GM21576 (cell line): ENCODE results near the gene TCF4.

Experiments
- ATAC-seq: cut with Tn5 transposase; IDR thresholded peaks from one replicate; pipeline ENCODE4 v1.9.1; 2021; ENCODE audit warnings: mild to moderate bottlenecking, moderate library complexity; ENCODE audit not compliant: unreplicated experiment

TCF4 gene

DNA sequence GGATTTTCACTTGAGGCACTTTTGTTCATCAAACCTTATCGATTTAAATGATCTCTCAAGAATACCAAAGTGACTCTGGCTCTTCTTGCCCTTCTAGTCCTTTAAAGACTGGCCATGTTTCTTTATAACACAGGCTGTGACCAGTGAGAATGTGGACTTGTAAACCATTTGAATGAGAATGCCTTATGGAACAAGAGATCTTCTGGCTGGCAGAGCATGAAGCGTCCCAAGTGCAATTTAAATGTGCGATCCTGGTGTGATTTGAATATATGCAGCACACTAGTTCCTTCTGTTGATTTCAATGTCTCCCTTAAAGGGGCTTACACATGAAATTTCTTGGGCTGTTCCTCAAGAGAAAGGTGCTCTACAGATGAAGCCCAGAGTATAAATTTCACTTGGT, 366.4 kb downstream of the TCF4 start:
- no peak for ATAC-seq

DNA sequence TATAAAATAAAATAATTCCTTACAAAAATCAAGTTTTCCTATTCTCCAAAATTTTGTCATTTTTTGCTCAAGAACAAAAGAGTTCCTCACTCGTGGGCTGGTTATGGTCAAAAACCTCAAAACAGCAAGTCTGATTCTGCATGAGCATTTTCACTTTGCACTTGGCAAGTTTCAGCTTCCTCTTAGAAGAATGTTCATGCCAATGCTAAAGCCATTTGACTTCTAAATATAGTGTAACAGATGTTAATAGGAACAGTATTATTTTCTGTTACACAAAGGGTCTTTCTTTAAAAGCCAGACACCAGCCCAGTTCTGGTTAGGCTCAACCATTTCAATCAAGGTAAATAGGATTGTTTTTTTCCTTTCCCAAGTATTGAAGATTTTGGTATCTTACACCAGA, 367.5 kb downstream of the TCF4 start:
- peak; percentile 94 for ATAC-seq

DNA sequence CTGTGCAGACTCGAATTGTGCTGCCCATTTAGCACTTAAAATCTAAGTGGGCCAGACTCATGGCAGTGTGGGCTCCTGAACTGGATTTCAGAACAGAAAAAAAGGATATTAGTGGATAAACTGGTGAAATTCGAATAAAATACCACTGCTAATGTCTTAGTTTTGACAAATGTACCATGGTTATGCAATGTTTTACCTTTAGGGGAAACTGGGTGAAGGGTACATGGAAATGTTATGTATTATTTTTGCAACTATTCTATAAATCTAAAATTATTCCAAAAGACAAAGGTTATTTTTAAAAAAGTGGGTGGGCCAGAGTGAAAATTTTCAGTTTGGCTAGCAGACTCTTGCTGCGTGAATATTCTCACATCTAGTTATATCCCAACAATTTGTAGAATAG, 368.2 kb downstream of the TCF4 start:
- ATAC-seq = no peak

DNA sequence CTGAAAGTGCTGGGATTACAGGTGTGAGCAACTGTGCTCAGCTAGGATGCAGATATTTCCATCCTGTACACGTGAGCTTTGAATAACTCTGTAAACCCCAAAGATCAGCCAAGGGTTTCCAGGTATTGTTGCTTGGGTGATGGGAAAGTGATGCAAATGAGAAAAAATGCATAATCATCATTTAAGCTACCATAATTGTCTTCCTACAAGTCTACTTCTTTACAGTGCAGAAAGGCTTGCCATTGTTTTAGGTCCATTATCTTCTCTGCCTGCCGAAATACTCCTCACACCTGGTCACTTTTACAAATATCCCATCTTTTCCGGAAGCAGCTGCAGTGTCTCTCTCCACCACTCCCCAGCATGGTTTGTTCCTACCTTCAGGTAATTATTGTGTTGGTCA, 368.9 kb downstream of the TCF4 start:
- ATAC-seq = no peak

DNA sequence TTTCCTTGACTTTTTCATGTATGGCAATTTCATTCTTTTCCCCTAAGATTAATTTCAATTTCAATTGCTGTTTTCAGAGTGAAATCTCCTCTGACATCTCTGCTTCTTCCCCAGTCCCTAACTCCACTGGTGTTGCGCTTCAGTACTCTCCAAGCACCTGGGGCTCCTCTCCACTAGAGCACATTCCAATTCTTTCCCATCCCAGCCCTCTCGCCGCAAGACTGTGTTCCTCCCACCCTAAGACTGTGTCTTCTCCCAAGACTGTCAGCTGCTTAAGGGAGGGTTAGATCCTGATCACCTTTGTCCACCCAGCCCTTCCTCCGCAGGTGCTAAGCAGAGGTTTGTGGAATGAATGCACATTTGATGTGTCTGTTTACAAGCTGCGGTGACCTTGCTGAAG, 373.0 kb downstream of the TCF4 start:
- ATAC-seq = no peak

DNA sequence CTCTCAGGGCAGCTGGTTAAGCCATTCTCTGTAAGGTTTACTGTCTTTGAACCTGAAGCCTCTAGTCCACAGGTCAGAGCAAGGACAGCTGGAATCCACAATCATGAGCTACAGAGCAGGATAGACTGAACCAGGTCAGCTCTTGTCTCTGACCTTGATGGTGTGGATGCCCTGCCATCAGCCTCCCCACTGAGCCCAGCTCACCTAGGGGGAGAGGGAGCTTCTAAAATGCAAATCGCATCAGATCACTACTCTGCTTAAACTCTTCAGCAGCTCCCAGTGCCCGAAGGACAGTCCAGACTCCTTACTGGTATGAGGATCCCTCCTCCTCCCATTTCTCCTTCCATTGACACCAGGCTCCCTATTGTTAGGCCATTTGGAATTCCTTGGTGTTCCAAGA, 373.5 kb downstream of the TCF4 start:
- no peak for ATAC-seq

DNA sequence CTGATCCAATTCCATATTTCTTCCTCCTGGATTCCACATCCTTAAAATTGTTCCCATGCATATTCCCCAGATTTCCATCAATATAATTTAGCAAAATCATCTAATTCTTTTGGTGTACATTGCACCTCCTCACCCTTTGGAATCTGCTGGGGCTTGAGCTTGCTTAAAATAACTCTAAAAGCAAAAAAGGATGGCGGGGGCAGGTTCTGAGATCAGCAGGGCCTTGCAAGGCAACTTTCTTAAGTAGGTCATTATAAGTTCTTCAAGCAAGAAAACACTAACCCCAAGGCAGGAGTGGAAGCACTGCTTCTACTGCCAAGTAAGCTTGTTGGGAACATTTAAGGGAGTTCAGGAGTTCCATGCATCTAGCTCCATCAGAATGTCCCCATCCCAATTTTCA, 374.4 kb downstream of the TCF4 start:
- no peak for ATAC-seq

DNA sequence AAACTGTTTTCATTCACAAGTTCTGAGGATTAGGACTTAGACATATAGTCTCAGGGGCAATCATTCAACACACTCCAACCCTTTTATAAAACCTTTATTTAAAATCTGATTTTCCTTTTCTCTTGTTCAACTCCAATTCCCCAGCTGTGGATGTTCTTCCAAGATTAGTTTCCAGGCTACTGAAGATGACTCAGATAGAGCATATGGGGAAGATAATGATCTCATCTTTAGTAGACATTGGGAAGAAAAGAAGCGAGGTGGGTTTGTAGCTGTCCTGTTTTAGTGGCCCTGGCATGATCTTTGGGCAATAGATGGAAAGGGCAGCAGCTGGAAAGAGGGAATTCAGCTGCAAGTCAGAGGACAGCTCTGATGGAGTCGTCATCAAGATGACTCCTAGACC, 381.1 kb downstream of the TCF4 start:
- no peak for ATAC-seq

DNA sequence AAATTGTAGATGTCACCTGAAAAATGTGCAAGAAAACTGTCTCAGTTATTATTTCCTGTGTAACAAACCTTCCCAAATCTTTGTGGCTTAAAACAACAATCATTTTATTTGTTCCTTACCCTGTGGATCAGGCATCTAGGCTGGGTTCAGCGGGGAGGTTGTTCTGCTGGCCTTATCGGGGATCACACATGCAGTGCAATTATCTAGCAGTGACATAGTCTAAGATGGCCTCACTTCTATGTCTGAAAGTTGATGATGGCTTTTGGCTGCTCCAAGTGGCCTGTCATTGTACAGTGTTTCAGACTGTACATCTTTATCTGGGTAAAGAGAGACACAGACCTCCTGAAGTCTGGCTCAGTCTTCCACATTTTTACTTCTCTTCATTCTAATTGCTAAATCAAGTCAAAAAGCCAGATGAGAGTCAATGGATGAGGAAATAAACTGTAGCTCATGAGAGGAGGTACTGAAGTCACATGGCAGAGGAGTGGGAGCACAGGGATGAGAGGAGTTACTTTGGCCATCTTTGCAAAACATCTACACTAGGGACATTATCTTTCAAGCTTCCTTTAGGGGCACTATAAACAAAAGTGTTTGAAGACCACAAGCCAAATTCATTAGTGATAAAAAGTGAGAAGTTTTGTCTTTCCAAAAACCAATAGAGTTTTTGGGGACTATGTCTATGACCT, 385.6 kb downstream of the TCF4 start:
- no peak for ATAC-seq

DNA sequence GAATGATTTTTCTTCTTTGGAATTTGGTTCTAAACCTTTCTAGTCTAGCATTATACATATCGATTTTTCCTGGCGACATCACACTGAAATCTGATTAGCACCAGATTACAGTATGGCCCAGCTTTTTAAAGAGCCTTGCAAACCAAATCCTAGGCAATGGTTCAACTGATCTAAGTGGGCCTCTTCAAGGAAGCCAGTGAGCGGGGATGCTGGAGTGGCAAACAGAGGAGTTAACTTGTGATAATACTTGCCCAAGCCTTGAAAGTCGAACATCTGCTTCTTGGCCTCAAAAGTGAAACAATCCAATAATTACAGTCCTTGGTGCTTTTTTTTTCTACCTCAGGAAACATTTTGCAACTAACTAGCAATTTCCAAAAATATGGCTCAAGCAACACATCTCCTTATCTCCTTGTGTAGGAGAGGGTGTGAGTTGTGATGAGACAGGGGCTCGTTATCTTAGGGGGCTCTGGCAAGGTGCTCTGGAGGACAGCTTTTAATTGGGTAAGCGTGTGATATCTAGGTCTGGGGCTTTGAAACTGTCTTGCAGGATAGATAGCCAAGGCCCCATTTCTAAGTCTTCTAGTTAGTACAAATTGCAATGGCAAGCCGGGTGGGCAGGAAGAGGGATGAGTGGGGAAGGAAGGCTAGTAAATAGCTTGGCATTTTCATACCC, 388.6 kb downstream of the TCF4 start:
- ATAC-seq = no peak

DNA sequence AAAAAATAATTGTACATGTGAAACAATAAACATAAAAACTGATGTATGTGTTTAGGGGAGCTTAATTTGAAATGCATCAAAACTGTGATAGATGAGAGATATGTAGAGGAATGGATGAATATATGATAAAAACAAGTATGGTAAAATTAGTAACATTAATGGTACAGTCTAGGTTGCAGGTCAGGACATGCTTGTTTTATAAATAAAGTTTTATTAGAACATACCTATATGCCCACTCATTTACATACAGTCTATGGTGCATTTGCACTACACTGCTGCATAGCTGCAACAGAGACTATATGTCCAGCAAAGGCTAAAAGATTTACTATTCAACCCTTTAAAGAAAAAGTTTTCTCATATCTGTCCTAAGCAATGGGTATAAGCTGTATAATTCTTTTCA, 392.1 kb downstream of the TCF4 start:
- no peak for ATAC-seq

DNA sequence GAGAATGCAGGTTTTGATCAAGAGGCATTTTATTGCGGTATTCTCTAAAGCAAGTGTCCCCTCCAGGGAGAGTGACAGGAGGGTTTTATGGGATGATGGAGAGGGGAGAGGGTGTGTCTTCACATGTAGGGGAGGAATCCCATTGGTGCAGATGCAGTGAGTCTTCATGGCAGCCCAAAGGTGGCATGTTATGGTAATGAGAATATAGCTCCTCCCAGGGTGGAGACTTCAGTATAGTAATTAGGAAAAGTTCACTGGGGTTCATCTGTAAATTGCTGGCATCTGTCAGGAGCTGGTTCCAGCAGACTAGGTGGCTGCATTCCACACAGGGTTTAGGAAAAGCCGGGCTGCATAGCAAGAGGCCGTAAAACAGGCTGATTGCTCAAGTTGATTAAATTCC, 398.0 kb downstream of the TCF4 start:
- no peak for ATAC-seq

DNA sequence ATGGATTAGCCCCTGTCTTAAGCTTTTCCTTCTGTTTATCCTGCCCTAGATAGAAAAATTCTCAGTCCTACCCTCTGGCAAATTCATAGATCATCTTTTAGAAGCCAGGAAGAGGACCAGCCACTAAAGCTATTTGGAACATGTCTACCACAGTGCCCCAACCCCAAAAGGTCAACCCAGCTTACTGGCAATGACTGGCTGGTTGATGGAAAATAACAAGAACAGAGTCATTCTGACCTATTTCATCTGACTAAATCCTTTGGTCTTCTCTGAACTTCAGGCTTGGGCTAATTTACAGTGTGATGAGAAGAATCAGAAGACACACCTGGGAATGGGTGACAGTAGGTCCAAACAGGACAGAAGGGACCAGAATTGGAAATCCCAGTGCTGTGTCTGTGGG, 401.4 kb downstream of the TCF4 start:
- ATAC-seq = no peak

DNA sequence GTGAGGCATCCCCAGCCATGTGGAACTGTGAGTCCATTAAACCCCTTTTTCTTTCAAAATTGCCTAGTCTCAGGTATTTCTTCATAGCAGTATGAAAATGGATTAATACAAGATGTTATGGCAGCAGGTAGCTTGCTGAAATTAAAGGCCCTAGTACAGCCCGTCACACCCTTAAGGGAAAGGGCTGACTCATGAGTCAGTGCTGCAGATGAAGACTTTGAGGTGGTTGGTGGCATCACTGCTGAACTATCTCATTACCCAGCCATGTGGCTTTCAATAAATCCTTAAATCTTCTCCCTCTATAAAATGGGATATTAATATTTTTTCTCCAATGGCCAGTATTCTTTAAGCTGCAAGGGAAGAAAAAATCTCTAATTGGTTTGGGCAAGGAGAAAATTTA, 402.6 kb downstream of the TCF4 start:
- ATAC-seq = no peak

DNA sequence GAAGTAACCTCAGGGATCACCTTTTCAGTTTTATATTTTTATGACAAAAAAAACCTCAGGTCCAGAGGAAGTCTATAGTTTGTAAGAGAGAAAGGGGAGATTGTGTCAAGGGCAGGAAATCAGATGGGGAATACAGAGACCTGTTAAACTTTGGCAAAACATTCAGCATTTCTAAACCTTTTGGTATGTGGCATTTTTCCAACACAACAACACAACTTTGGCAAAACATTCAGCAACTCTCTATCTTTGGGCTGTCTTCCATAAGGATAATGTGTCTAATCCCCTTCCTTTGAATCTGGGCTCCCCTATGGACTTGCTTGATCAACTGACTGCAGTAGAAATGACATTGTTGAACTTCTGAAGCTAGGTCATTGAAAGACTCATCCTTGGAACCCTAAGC, 408.2 kb downstream of the TCF4 start:
- ATAC-seq = no peak

DNA sequence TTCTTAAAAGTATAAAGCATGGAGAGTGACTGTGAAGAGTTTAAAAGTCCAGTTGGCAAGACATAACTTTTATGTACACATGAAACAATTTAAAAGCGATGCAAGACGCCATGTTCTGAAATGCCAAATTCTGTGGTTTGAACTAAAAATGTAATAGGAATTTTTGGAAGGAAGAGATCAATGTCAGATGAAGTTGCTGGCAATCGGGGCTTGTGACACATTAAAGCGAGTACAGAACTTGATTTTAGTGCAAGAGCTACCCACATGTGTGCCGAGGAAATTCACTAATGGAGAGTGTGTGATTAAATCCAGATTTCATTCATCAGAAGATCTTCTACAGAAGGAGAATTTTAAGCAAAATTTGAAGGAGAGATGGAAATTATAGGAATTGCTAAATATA, 408.6 kb downstream of the TCF4 start:
- ATAC-seq = no peak

DNA sequence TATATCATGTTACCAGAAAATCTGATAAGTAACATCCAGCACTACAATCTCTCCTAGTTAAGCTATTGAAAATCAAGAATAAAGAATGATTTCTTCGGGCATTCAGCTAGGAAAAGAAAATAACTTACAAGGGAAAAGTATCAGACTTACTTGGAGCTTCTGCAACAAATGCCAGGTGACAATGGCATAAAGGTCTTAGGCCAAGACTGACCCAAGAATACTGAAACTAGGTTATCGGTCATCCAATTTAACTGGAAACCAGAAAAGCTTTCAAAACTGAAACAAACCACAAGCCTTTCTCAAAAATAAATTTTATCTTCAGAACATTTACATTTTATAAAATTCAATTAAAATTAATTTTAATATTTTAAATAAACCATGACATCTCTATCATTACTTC, 414.7 kb downstream of the TCF4 start:
- ATAC-seq = no peak
